H1 (cell line): ENCODE data around the gene ATP2C1. TPM values are rescaled to one million over a fixed set of nuclear protein-coding genes. Genes with fewer than 3 reads are reported as not detected.

ENCODE experiments used
- CTCF ChIA-PET: fragments of 300-600 bp; sonication (Branson Sonifier 250); formaldehyde crosslinking; loops from one replicate; lab custom pipeline; 2021; ENCODE audit not compliant: partially characterized antibody; lab: Charles Lee
- POLR2A ChIA-PET: fragments of 300-600 bp; sonication (Branson Sonifier 250); formaldehyde crosslinking; loops from one replicate; lab custom pipeline; 2021; ENCODE audit warnings: inconsistent platforms; ENCODE audit not compliant: partially characterized antibody; lab: Charles Lee
- DNase-seq, 2 experiments: peaks; one replicate each; pipeline versions ENCODE4 v3.0.0 to v3.0.0-alpha.2; 2010 to 2022; ENCODE audit warnings: low spot score in 2 of 2, low read depth in 1 of 2, mixed read lengths in 1 of 2
- FAIRE-seq: peaks from 2 replicates; lab custom pipeline; 2011; peaks lifted over from hg19 to GRCh38; lab: Jason Lieb, UNC
- H2AFZ ChIP-seq: 2 replicates; pipeline ENCODE4 v1.8.1; 2012; ENCODE audit warnings: low read length, inconsistent platforms
- H2AK5ac ChIP-seq: 2 replicates; pipeline ENCODE4 v1.6.1; 2013; ENCODE audit warnings: low read depth, low read length
- H2BK120ac ChIP-seq: replicated peaks from 2 replicates; pipeline ENCODE3; 2013; ENCODE audit warnings: low read depth, low read length, inconsistent platforms
- H2BK12ac ChIP-seq: 2 replicates; pipeline ENCODE4 v1.6.1; 2013; ENCODE audit warnings: low read depth, low read length
- H2BK15ac ChIP-seq: 2 replicates; pipeline ENCODE4 v1.6.1; 2013; ENCODE audit warnings: low read length
- H2BK20ac ChIP-seq: 2 replicates; pipeline ENCODE4 v1.6.1; 2013; ENCODE audit warnings: low read length
- H2BK5ac ChIP-seq: 2 replicates; pipeline ENCODE4 v1.6.1; 2013; ENCODE audit warnings: low read depth, low read length
- H3K14ac ChIP-seq: 2 replicates; pipeline ENCODE4 v1.6.1; 2013; ENCODE audit warnings: inconsistent platforms; ENCODE audit not compliant: insufficient read length
- H3K18ac ChIP-seq: 2 replicates; pipeline ENCODE4 v1.6.1; 2013; ENCODE audit warnings: low read length; ENCODE audit errors: extremely low read depth
- H3K23ac ChIP-seq: 2 replicates; pipeline ENCODE4 v1.6.1; 2013; ENCODE audit warnings: inconsistent platforms; ENCODE audit not compliant: insufficient read length
- H3K23me2 ChIP-seq: 2 replicates; pipeline ENCODE4 v1.6.1; 2013; ENCODE audit warnings: low read depth, low read length
- H3K27ac ChIP-seq: 2 replicates; pipeline ENCODE4 v1.6.1; 2011; ENCODE audit warnings: low read depth, low read length, inconsistent platforms
- H3K27me3 ChIP-seq, 4 experiments: replicated peaks in 1 of 4; 1 replicate in 1 of 4; 2 replicates in 3 of 4; pipeline versions ENCODE4 v1.6.1 to v1.8.1; 2011 to 2013; ENCODE audit warnings: low read length in 3 of 4, mild to moderate bottlenecking in 3 of 4, inconsistent platforms in 2 of 4, mixed read lengths in 2 of 4, moderate library complexity in 1 of 4; ENCODE audit not compliant: control insufficient read depth in 3 of 4, insufficient read depth in 3 of 4; ENCODE audit errors: extremely low read depth in 1 of 4
- H3K36me3 ChIP-seq, 4 experiments: 2 replicates each; pipeline versions ENCODE4 v1.6.1 to v1.8.1; 2011 to 2013; ENCODE audit warnings: mild to moderate bottlenecking in 4 of 4, low read length in 3 of 4, moderate library complexity in 2 of 4, control low read depth in 1 of 4, inconsistent platforms in 1 of 4; ENCODE audit not compliant: insufficient read depth in 4 of 4, control insufficient read depth in 2 of 4
- H3K4ac ChIP-seq: replicated peaks from 2 replicates; pipeline ENCODE3; 2013; ENCODE audit warnings: low read length, low read depth, mixed read lengths, inconsistent platforms; ENCODE audit not compliant: insufficient read length
- H3K4me1 ChIP-seq, 4 experiments: replicated peaks in 1 of 4; 1 replicate in 1 of 4; 2 replicates in 3 of 4; pipeline versions ENCODE4 v1.6.1 to v1.8.1; 2011 to 2013; ENCODE audit warnings: low read length in 3 of 4, inconsistent platforms in 2 of 4, mixed read lengths in 1 of 4; ENCODE audit not compliant: insufficient read depth in 4 of 4, control insufficient read depth in 3 of 4
- H3K4me2 ChIP-seq, 2 experiments: 2 replicates each; pipeline versions ENCODE4 v1.6.1 to v1.8.1; 2011 to 2013; ENCODE audit warnings: low read depth in 2 of 2, low read length in 2 of 2, control low read depth in 1 of 2, inconsistent platforms in 1 of 2, mild to moderate bottlenecking in 1 of 2; ENCODE audit not compliant: insufficient read depth in 1 of 2
- H3K4me3 ChIP-seq, 4 experiments: fragments of 200-600, 300-600 bp in 1 of 4; sonication (generic), shearing (Covaris generic), sonication (Bioruptor Twin) in 1 of 4; 2 replicates each; pipeline versions ENCODE4 v1.5.1 to v1.8.1; 2011 to 2016; ENCODE audit warnings: low read length in 4 of 4, low read depth in 3 of 4, control low read depth in 2 of 4, inconsistent platforms in 2 of 4, mild to moderate bottlenecking in 2 of 4, mixed read lengths in 1 of 4, moderate library complexity in 1 of 4; ENCODE audit not compliant: insufficient read depth in 2 of 4; ENCODE audit errors: extremely low read depth in 1 of 4
- H3K56ac ChIP-seq: replicated peaks from 2 replicates; pipeline ENCODE3; 2013; ENCODE audit warnings: low read depth, mild to moderate bottlenecking, mixed read lengths, low read length, inconsistent platforms; ENCODE audit not compliant: insufficient read length
- H3K79me1 ChIP-seq: 2 replicates; pipeline ENCODE4 v1.6.1; 2013; ENCODE audit warnings: low read depth, low read length, control low read depth
- H3K79me2 ChIP-seq, 2 experiments: 2 replicates each; pipeline versions ENCODE4 v1.6.1 to v1.8.1; 2012 to 2013; ENCODE audit warnings: low read length in 2 of 2, mild to moderate bottlenecking in 2 of 2, inconsistent platforms in 1 of 2; ENCODE audit not compliant: insufficient read depth in 2 of 2, control insufficient read depth in 1 of 2
- H3K9ac ChIP-seq, 4 experiments: replicated peaks in 1 of 4; 1 replicate in 1 of 4; 2 replicates in 3 of 4; pipeline versions ENCODE4 v1.6.1 to v1.8.1; 2011 to 2013; ENCODE audit warnings: low read depth in 3 of 4, low read length in 3 of 4, control low read depth in 2 of 4, mild to moderate bottlenecking in 2 of 4, moderate library complexity in 2 of 4, inconsistent platforms in 1 of 4; ENCODE audit errors: extremely low read depth in 1 of 4
- H3K9me3 ChIP-seq, 2 experiments: 2 replicates each; pipeline versions ENCODE4 v1.6.1 to v1.8.1; 2012 to 2013; ENCODE audit warnings: mild to moderate bottlenecking in 2 of 2, moderate library complexity in 2 of 2, control low read depth in 1 of 2, inconsistent platforms in 1 of 2, low read depth in 1 of 2, low read length in 1 of 2, mixed read lengths in 1 of 2; ENCODE audit not compliant: insufficient read depth in 2 of 2
- H4K20me1 ChIP-seq, 2 experiments: replicated peaks in 1 of 2; 2 replicates each; pipeline versions ENCODE3 to v1.8.1; 2011 to 2013; ENCODE audit warnings: inconsistent platforms in 2 of 2, low read length in 2 of 2, mild to moderate bottlenecking in 1 of 2; ENCODE audit not compliant: insufficient read depth in 2 of 2, control insufficient read depth in 1 of 2
- H4K5ac ChIP-seq: 2 replicates; pipeline ENCODE4 v1.6.1; 2013; ENCODE audit warnings: low read length, low read depth, mixed read lengths, inconsistent platforms; ENCODE audit not compliant: insufficient read length
- H4K8ac ChIP-seq: 2 replicates; pipeline ENCODE4 v1.8.0; 2013; ENCODE audit warnings: mild to moderate bottlenecking, moderate library complexity, low read length, inconsistent platforms; ENCODE audit not compliant: insufficient read depth; ENCODE audit errors: extremely low read depth
- H4K91ac ChIP-seq: replicated peaks from 2 replicates; pipeline ENCODE3; 2013; ENCODE audit warnings: low read length, mixed read lengths, inconsistent platforms; ENCODE audit not compliant: insufficient read length
- BCL11A ChIP-seq, 2 experiments: IDR thresholded peaks; one replicate each; pipeline ENCODE4 v1.6.1; 2011; ENCODE audit warnings: low read depth in 2 of 2, low read length in 2 of 2, mild to moderate bottlenecking in 2 of 2
- CBX8 ChIP-seq: fragments of 300-800, 300-1000 bp; sonication (generic); IDR thresholded peaks from 2 replicates; pipeline ENCODE4 v1.7.1; 2016; ENCODE audit warnings: low read depth, low read length, borderline replicate concordance
- CEBPB ChIP-seq: IDR thresholded peaks from 2 replicates; pipeline ENCODE4 v1.6.1; 2012; ENCODE audit warnings: low read depth, low read length
- EP300 ChIP-seq, 2 experiments: IDR thresholded peaks; 1 replicate in 1 of 2; 2 replicates in 1 of 2; pipeline ENCODE4 v1.6.1; 2011 to 2012; ENCODE audit warnings: low read depth in 2 of 2, low read length in 2 of 2, mild to moderate bottlenecking in 2 of 2, borderline replicate concordance in 1 of 2, inconsistent platforms in 1 of 2, moderate library complexity in 1 of 2
- EZH2 ChIP-seq: fragments of 200-600 bp; sonication (generic); IDR thresholded peaks from 2 replicates; pipeline ENCODE4 v1.7.1; 2012; ENCODE audit warnings: low read depth, mild to moderate bottlenecking, moderate library complexity, low read length, inconsistent platforms; ENCODE audit not compliant: severe bottlenecking
- HDAC2 ChIP-seq, 2 experiments: fragments of 300-600 bp in 1 of 2; sonication (generic) in 1 of 2; IDR thresholded peaks; 2 replicates each; pipeline ENCODE4 v1.6.1; 2011 to 2012; ENCODE audit warnings: low read depth in 2 of 2, low read length in 2 of 2, mild to moderate bottlenecking in 2 of 2, moderate library complexity in 2 of 2, borderline replicate concordance in 1 of 2, inconsistent platforms in 1 of 2
- HDAC6 ChIP-seq: IDR thresholded peaks from one replicate; pipeline ENCODE4 v1.7.1; 2012; ENCODE audit warnings: low read depth, mild to moderate bottlenecking, inconsistent platforms, low read length, moderate library complexity
- KDM4A ChIP-seq: IDR thresholded peaks from one replicate; pipeline ENCODE4 v1.7.1; 2012; ENCODE audit warnings: low read depth, mild to moderate bottlenecking, moderate library complexity, low read length, inconsistent platforms; ENCODE audit not compliant: severe bottlenecking
- KDM5A ChIP-seq: fragments of 200-600 bp; IDR thresholded peaks from 2 replicates; pipeline ENCODE4 v1.7.1; 2012; ENCODE audit warnings: mild to moderate bottlenecking, low read length, inconsistent platforms, mixed read lengths
- MAFK ChIP-seq: IDR thresholded peaks from 2 replicates; pipeline ENCODE4 v1.6.1; 2012; ENCODE audit warnings: low read depth, mild to moderate bottlenecking, improper control_type of control experiment, low read length
- POU5F1 ChIP-seq: IDR thresholded peaks from 2 replicates; pipeline ENCODE4 v1.6.1; 2011; ENCODE audit warnings: low read depth, mild to moderate bottlenecking, low read length, moderate library complexity
- SAP30 ChIP-seq: fragments of 300-600 bp; sonication (generic); IDR thresholded peaks from 2 replicates; pipeline ENCODE4 v1.7.1; 2012; ENCODE audit warnings: low read length, moderate library complexity, mild to moderate bottlenecking, inconsistent platforms; ENCODE audit not compliant: insufficient read depth, insufficient replicate concordance
- SIRT6 ChIP-seq: IDR thresholded peaks from one replicate; pipeline ENCODE4 v1.7.1; 2012; ENCODE audit warnings: low read length, inconsistent platforms
- SRF ChIP-seq: IDR thresholded peaks from 2 replicates; pipeline ENCODE4 v1.6.1; 2011; ENCODE audit warnings: mild to moderate bottlenecking, low read depth, low read length, moderate library complexity
- WGBS, 2 experiments: shearing (Covaris generic) in 1 of 2; methylation state at CpG; one replicate each; pipeline versions ENCODE4 v1.1.6 to v1.1.7; 2013 to 2015; ENCODE audit warnings: low lambda C conversion rate in 2 of 2, mixed read lengths in 2 of 2, inconsistent platforms in 1 of 2, low coverage in 1 of 2, missing lambda C conversion rate in 1 of 2; ENCODE audit not compliant: insufficient replicate concordance in 2 of 2, insufficient coverage in 1 of 2, insufficient read length in 1 of 2; ENCODE audit errors: extremely low coverage in 1 of 2, missing lambda C conversion rate in 1 of 2; 5-methylcytosine and 5-hydroxymethylcytosine counted together
- polyA plus RNA-seq, 7 experiments: library from polyadenylated mRNA; depleted of rRNA in 3 of 7; stranded (reverse) in 5 of 7; unstranded in 2 of 7; fragments of >200 nt in 5 of 7; fragments of 200-250 nt in 2 of 7; gene quantifications; 1 replicate in 5 of 7; 2 replicates in 1 of 7; 4 replicates in 1 of 7; pipeline versions ENCODE4 v1.2.1 to v1.2.3, GENCODE V29; 2011 to 2013; ENCODE audit warnings: missing spikeins in 2 of 7, mixed read lengths in 2 of 7
- total RNA-seq: library from RNA; stranded (reverse); fragmentation: NEBNext Ultra II Directional; extraction: Animal tissue kit (Norgen Biotek cat#: 25700); gene quantifications from 2 replicates; pipeline ENCODE4 v1.2.1, GENCODE V29; 2021

ATP2C1 gene
- total and polyA plus RNA-seq, 2 of the 8 experiments (the other 6 are each of a cell fraction or from before 2014, with no cell fraction given) = 50.7 to 68.5 TPM

GRCh38 chr3:131004603-131005002 is 110.7 kb downstream of the ATP2C1 start:
- no peak overlapping the region for H2BK15ac ChIP-seq
- no peaks in the 10 kb centered on the region for H3K9me3 ChIP-seq
- DNase-seq = no peak
- 91% methylated on average over 1 of the region's 1 CpG; no CpG with 5 or more reads in 1 of the 2 experiments for WGBS, 2 experiments
- no peak overlapping the region for H4K5ac ChIP-seq
- H2BK5ac ChIP-seq = no peak overlapping the region
- H3K18ac ChIP-seq = no peak overlapping the region
- H3K4me2 ChIP-seq = no peak overlapping the region
- no peak overlapping the region for H4K91ac ChIP-seq
- no peaks in the 10 kb centered on the region for H3K79me1 ChIP-seq
- no peak overlapping the region for H2BK20ac ChIP-seq
- H4K20me1 ChIP-seq = no peaks in the 10 kb centered on the region
- no peak for TF ChIP-seq KDM5A
- no peak for TF ChIP-seq SIRT6
- TF ChIP-seq EZH2 = no peak
- no peak for TF ChIP-seq HDAC2 (IDR thresholded peaks at IDR 0.05; ENCODE audit: borderline replicate concordance in 1 of 2, low read depth in 2 of 2, low read length in 2 of 2)
- no peak for TF ChIP-seq SRF
- TF ChIP-seq CEBPB = no peak
- TF ChIP-seq BCL11A (IDR thresholded peaks at IDR 0.05; ENCODE audit: low read depth in 2 of 2, low read length in 2 of 2) = no peak
- TF ChIP-seq CBX8 = no peak
- TF ChIP-seq KDM4A = no peak
- TF ChIP-seq HDAC6 = no peak
- no peak for TF ChIP-seq EP300 (IDR thresholded peaks at IDR 0.05; ENCODE audit: borderline replicate concordance in 1 of 2, low read depth in 2 of 2, low read length in 2 of 2)
- TF ChIP-seq SAP30 = no peak
- TF ChIP-seq POU5F1 = no peak
- TF ChIP-seq MAFK = no peak
- TF ChIP-seq, all 59 proteins: peak for 0
- no peak overlapping the region for H2AFZ ChIP-seq
- FAIRE-seq = no peak
- H3K14ac ChIP-seq = no peak overlapping the region
- no peak overlapping the region for H2BK120ac ChIP-seq
- no peak overlapping the region for H3K4ac ChIP-seq
- peaks cover 0 to 21% (median 0%) of the 10 kb centered on the region in 4 experiments; a peak in 2 of 8 replicates for H3K36me3 ChIP-seq
- no peak overlapping the region for H3K56ac ChIP-seq
- H2BK12ac ChIP-seq = no peak overlapping the region
- CTCF ChIA-PET = interaction anchor here (0.9 to 2.3 kb wide), 2 partner anchors 10 to 29 kb away, joined by 3 to 4 read pairs; no protein-coding TSS in a partner anchor
- H2AK5ac ChIP-seq = no peak overlapping the region
- no peak overlapping the region for H4K8ac ChIP-seq
- H3K23me2 ChIP-seq = no peaks in the 10 kb centered on the region
- H3K27me3 ChIP-seq = no peaks in the 10 kb centered on the region
- H3K27ac ChIP-seq = no peak overlapping the region
- H3K4me1 ChIP-seq = no peaks in the 10 kb centered on the region
- no peak overlapping the region for H3K4me3 ChIP-seq
- H3K9ac ChIP-seq = no peak overlapping the region
- no peak overlapping the region for H3K23ac ChIP-seq
- POLR2A ChIA-PET = no interaction called here
- no peaks in the 10 kb centered on the region for H3K79me2 ChIP-seq
